Neural progenitor cell (in vitro differentiated cells): ENCODE measurements around the gene BCAS2. TPM values are rescaled to one million over a fixed set of nuclear protein-coding genes. Genes with fewer than 3 reads are reported as not detected.
"Not testable (repeated sequence)": the region's sequence is repeated elsewhere in the genome, so short reads cannot be mapped to it uniquely, and the experiment has no call there.

Experiments used
- DNase-seq: peaks from one replicate; pipeline ENCODE4 v3.0.0-alpha.2; 2016; ENCODE audit warnings: low spot score
- H2AFZ ChIP-seq: fragments of 200-600 bp; sonication (generic); replicated peaks from 2 replicates; pipeline ENCODE4 v1.6.1; 2016; ENCODE audit warnings: antibody characterized with exemption
- H3F3A ChIP-seq: fragments of 200-600 bp; sonication (generic); 2 replicates; pipeline ENCODE4 v1.6.1; 2016; ENCODE audit warnings: antibody characterized with exemption, low read depth
- H3K27ac ChIP-seq: fragments of 200-600 bp; sonication (generic); 2 replicates; pipeline ENCODE4 v1.5.1; 2016; ENCODE audit warnings: mild to moderate bottlenecking
- H3K27me3 ChIP-seq: fragments of 200-600 bp; sonication (generic); 2 replicates; pipeline ENCODE4 v1.6.1; 2016; ENCODE audit warnings: mild to moderate bottlenecking, moderate library complexity
- H3K36me3 ChIP-seq: fragments of 200-600 bp; sonication (generic); 2 replicates; pipeline ENCODE4 v1.5.1; 2016
- H3K4me1 ChIP-seq: fragments of 200-600 bp; sonication (generic); 2 replicates; pipeline ENCODE4 v1.6.1; 2016; ENCODE audit warnings: mixed run types
- H3K4me2 ChIP-seq: fragments of 200-600 bp; sonication (generic); 2 replicates; pipeline ENCODE4 v1.6.1; 2016
- H3K4me3 ChIP-seq: fragments of 200-600 bp; sonication (generic); 2 replicates; pipeline ENCODE4 v1.5.1; 2016
- H3K79me2 ChIP-seq: fragments of 200-600 bp; sonication (generic); 2 replicates; pipeline ENCODE4 v1.6.1; 2016; ENCODE audit warnings: low read depth
- H3K9ac ChIP-seq: fragments of 200-600 bp; sonication (generic); 2 replicates; pipeline ENCODE4 v1.6.1; 2016
- H3K9me3 ChIP-seq: fragments of 200-600 bp; sonication (generic); 2 replicates; pipeline ENCODE4 v1.5.1; 2016; ENCODE audit warnings: low read depth
- H4K20me1 ChIP-seq: fragments of 200-600 bp; sonication (generic); 2 replicates; pipeline ENCODE4 v1.6.1; 2016; ENCODE audit warnings: low read depth
- H3K27ac Mint-ChIP-seq: 3 replicates; pipeline ENCODE4 v1.8.0; 2021; ENCODE audit warnings: mixed read lengths
- H3K27me3 Mint-ChIP-seq: 2 replicates; pipeline ENCODE4 v1.8.0; 2022; ENCODE audit warnings: low read depth, mild to moderate bottlenecking, inconsistent platforms, moderate library complexity, mixed read lengths; ENCODE audit not compliant: insufficient read depth
- H3K36me3 Mint-ChIP-seq: 3 replicates; pipeline ENCODE4 v1.8.0; 2021; ENCODE audit warnings: mixed read lengths
- H3K4me1 Mint-ChIP-seq: 3 replicates; pipeline ENCODE4 v1.8.0; 2021; ENCODE audit warnings: mixed read lengths
- H3K4me3 Mint-ChIP-seq: 3 replicates; pipeline ENCODE4 v1.8.0; 2021; ENCODE audit warnings: mild to moderate bottlenecking, moderate library complexity, mixed read lengths
- H3K9me3 Mint-ChIP-seq: 3 replicates; pipeline ENCODE4 v1.8.0; 2020; ENCODE audit warnings: mixed read lengths
- EZH2 ChIP-seq: fragments of 200-600 bp; sonication (generic); IDR thresholded peaks from 2 replicates; pipeline ENCODE4 v1.6.1; 2017; ENCODE audit warnings: antibody characterized with exemption, mild to moderate bottlenecking, moderate library complexity
- EZH2phosphoT487 ChIP-seq: fragments of 200-600 bp; sonication (generic); IDR thresholded peaks from 2 replicates; pipeline ENCODE4 v1.6.1; 2017; ENCODE audit warnings: antibody characterized with exemption
- total RNA-seq: library from RNA; depleted of rRNA; stranded (reverse); fragments of >200 nt; gene quantifications from 2 replicates; pipeline ENCODE4 v1.2.3, GENCODE V29; 2015; ENCODE audit warnings: low replicate concordance
- TF ChIP-seq, protein P1 (sequence below): fragments of 200-600 bp; sonication (generic); IDR thresholded peaks from 2 replicates; pipeline ENCODE4 v1.5.1; 2017; ENCODE audit warnings: antibody characterized with exemption, mild to moderate bottlenecking

Gene BCAS2
- total RNA-seq, 1 donor from 2014 or later, result 92.1 TPM

DNA sequence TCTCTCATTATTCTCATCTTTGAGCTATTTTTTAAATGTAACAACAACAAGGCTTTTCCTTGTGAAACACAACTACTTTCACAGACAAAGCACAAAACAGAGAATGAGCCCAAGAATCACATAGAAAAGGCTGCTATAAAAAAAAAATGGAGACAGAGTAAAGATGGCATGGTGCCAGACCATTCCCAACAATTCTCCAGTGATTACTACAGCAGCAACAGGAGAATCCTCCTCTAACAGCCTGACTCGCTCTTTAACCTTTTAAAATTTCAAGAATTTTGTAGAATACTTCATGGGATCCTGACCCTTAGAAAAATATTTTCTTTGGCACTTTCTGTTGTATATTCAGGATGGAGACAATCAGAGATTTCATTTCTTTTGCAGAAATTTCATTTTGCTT is 3.8 kb upstream of the BCAS2 start:
- TF ChIP-seq EZH2phosphoT487 (no peak), EZH2 (no peak)
- TF ChIP-seq, protein P1, sequence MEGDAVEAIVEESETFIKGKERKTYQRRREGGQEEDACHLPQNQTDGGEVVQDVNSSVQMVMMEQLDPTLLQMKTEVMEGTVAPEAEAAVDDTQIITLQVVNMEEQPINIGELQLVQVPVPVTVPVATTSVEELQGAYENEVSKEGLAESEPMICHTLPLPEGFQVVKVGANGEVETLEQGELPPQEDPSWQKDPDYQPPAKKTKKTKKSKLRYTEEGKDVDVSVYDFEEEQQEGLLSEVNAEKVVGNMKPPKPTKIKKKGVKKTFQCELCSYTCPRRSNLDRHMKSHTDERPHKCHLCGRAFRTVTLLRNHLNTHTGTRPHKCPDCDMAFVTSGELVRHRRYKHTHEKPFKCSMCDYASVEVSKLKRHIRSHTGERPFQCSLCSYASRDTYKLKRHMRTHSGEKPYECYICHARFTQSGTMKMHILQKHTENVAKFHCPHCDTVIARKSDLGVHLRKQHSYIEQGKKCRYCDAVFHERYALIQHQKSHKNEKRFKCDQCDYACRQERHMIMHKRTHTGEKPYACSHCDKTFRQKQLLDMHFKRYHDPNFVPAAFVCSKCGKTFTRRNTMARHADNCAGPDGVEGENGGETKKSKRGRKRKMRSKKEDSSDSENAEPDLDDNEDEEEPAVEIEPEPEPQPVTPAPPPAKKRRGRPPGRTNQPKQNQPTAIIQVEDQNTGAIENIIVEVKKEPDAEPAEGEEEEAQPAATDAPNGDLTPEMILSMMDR, result no peak
- Histone ChIP-seq H3K36me3 (peaks cover 2% of the 10 kb centered on the region), H3K79me2 (peaks cover 12% of the 10 kb centered on the region), H3K4me3 (no peak overlapping the region), H3K9ac (no peak overlapping the region), H3K4me2 (no peak overlapping the region), H4K20me1 (no peaks in the 10 kb centered on the region), H3K27ac (no peak overlapping the region), H3K4me1 (peaks cover 6% of the 10 kb centered on the region), H3K9me3 (no peaks in the 10 kb centered on the region), H3F3A (no peaks in the 10 kb centered on the region), H2AFZ (no peak overlapping the region), H3K27me3 (no peaks in the 10 kb centered on the region)
- Mint-ChIP-seq H3K9me3 (no peaks in the 10 kb centered on the region), H3K27me3 (peaks cover 3% of the 10 kb centered on the region), H3K27ac (no peak overlapping the region), H3K4me3 (no peak overlapping the region), H3K4me1 (peaks cover 8% of the 10 kb centered on the region), H3K36me3 (no peaks in the 10 kb centered on the region)
- DNase-seq, result no peak

DNA sequence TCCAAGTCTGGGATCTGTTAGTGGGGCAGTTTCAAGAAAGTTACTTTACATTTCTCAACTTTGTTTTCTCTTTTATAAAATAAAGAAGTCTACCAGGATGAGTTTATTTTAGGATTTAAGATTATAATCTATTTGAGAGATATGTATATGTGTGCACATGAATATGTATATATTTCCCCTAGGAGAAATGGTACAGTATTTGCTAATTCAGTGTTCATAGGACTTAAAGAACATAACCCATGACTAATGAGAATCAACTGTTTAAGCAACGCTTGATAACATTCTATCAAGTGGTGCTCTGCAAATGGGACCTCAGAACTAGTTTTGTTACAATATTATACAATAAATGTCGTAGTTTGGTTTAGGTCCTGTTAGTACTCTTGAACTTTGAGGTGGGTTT is 7.0 kb downstream of the BCAS2 start:
- Histone ChIP-seq H3K36me3 (peaks cover 36% of the 10 kb centered on the region), H2AFZ (no peak overlapping the region), H3K4me2 (no peak overlapping the region), H3K4me3 (no peak overlapping the region), H3K27ac (no peak overlapping the region), H3F3A (no peaks in the 10 kb centered on the region), H3K4me1 (no peaks in the 10 kb centered on the region), H3K27me3 (no peaks in the 10 kb centered on the region), H4K20me1 (peaks cover 6% of the 10 kb centered on the region), H3K9me3 (no peaks in the 10 kb centered on the region), H3K79me2 (peaks cover 31% of the 10 kb centered on the region), H3K9ac (no peak overlapping the region)
- Mint-ChIP-seq H3K9me3 (no peaks in the 10 kb centered on the region), H3K27me3 (no peaks in the 10 kb centered on the region), H3K36me3 (peaks cover 22% of the 10 kb centered on the region), H3K4me3 (no peak overlapping the region), H3K4me1 (no peaks in the 10 kb centered on the region), H3K27ac (no peak overlapping the region)
- no peak for DNase-seq
- TF ChIP-seq, protein P1, result no peak
- no peak for TF ChIP-seq EZH2

DNA sequence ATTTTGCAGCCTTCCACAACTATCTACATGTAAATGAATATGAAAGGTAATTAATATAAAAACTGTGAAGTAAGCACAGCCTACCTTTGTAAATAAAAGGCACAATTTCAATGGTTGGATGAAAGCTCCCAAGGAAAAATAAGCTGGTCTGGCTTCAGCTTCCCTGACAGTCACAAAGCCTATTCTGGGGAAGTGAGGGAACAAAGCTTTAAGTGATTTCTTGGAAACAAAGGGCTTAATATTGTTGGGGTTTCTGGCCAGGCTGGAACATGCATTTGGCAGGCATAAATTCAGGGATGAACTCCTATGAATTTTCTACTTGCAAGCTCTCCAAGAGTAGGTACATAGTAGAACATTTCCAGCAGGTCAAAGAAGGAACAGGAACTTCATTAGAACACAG is 17.3 kb downstream of the BCAS2 start:
- Histone ChIP-seq H3K9ac (no peak overlapping the region), H3K9me3 (no peaks in the 10 kb centered on the region), H3K4me1 (no peaks in the 10 kb centered on the region), H3K36me3 (peaks cover 13% of the 10 kb centered on the region), H3K27me3 (no peaks in the 10 kb centered on the region), H3K79me2 (no peaks in the 10 kb centered on the region), H3K27ac (no peak overlapping the region), H3K4me3 (no peak overlapping the region), H4K20me1 (no peaks in the 10 kb centered on the region), H2AFZ (no peak overlapping the region), H3F3A (no peaks in the 10 kb centered on the region), H3K4me2 (no peak overlapping the region)
- Mint-ChIP-seq H3K9me3 (no peaks in the 10 kb centered on the region), H3K27ac (no peak overlapping the region), H3K36me3 (peaks cover 20% of the 10 kb centered on the region), H3K4me1 (no peaks in the 10 kb centered on the region), H3K27me3 (no peaks in the 10 kb centered on the region), H3K4me3 (no peak overlapping the region)
- no peak for TF ChIP-seq EZH2
- TF ChIP-seq EZH2phosphoT487, result no peak
- TF ChIP-seq, protein P1, result no peak
- no peak for DNase-seq

DNA sequence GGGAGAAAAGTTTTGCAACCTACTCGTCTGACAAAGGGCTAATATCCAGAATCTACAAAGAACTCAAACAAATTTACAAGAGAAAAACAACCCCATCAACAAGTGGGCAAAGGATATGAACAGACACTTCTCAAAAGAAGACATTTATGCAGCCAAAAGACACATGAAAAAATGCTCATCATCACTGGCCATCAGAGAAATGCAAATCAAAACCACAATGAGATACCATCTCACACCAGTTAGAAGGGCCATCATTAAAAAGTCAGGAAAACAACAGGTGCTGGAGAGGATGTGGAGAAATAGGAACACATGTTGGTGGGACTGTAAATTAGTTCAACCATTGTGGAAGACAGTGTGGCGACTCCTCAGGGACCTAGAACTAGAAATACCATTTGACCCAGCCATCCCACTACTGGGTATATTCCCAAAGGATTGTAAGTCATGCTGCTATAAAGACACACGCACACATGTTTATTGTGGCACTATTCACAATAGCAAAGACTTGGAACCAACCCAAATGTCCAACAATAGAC is 18.4 kb downstream of the BCAS2 start:
- not testable (repeated sequence) for H3K27ac Mint-ChIP-seq, H2AFZ ChIP-seq, H3K36me3 ChIP-seq, H3K4me1 ChIP-seq, H3K79me2 ChIP-seq, H3K9me3 Mint-ChIP-seq, H3K27ac ChIP-seq, H3K9ac ChIP-seq, H4K20me1 ChIP-seq, H3K4me3 Mint-ChIP-seq, H3K9me3 ChIP-seq, H3K4me1 Mint-ChIP-seq, DNase-seq, H3K4me3 ChIP-seq, H3K4me2 ChIP-seq, H3K27me3 ChIP-seq, H3K27me3 Mint-ChIP-seq, H3F3A ChIP-seq
- peaks cover 17% of the 10 kb centered on the region for H3K36me3 Mint-ChIP-seq
